SJSA1 (cell line): ENCODE data around the gene MRPL23. TPM values are rescaled to one million over a fixed set of nuclear protein-coding genes. Genes with fewer than 3 reads are reported as not detected.
A peak's percentile ranks its signal among the peaks of the same experiment; 100 is the strongest.

Source experiments
- DNase-seq, 2 experiments: peaks; one replicate each; pipeline ENCODE4 v3.0.0-alpha.2; 2015 to 2020; ENCODE audit warnings: low spot score in 2 of 2, low read depth in 1 of 2
- H3K27ac ChIP-seq: fragments of 250-450 bp; sonication (Bioruptor Pico); 2 replicates; pipeline ENCODE4 v1.5.1; 2020; ENCODE audit warnings: mild to moderate bottlenecking, moderate library complexity
- H3K27me3 ChIP-seq: fragments of 250-450 bp; sonication (Bioruptor Pico); replicated peaks from 2 replicates; pipeline ENCODE4 v1.5.1; 2020; ENCODE audit warnings: mild to moderate bottlenecking, moderate library complexity
- H3K36me3 ChIP-seq: fragments of 250-450 bp; sonication (Bioruptor Pico); 2 replicates; pipeline ENCODE4 v1.5.1; 2020; ENCODE audit warnings: mild to moderate bottlenecking
- H3K4me1 ChIP-seq: fragments of 250-450 bp; sonication (Bioruptor Pico); replicated peaks from 2 replicates; pipeline ENCODE4 v1.6.1; 2021; ENCODE audit warnings: mild to moderate bottlenecking
- H3K4me3 ChIP-seq: fragments of 250-450 bp; sonication (Bioruptor Pico); 2 replicates; pipeline ENCODE4 v1.5.1; 2020; ENCODE audit warnings: mild to moderate bottlenecking
- H3K9me3 ChIP-seq: fragments of 250-450 bp; sonication (Bioruptor Pico); replicated peaks from 2 replicates; pipeline ENCODE4 v1.5.1; 2020; ENCODE audit warnings: mild to moderate bottlenecking
- total RNA-seq: library from RNA; depleted of rRNA; stranded (reverse); fragments of >200 nt; shearing (Covaris generic); gene quantifications from 2 replicates; pipeline ENCODE4 v1.2.3, GENCODE V29; 2014

Gene MRPL23
- total RNA-seq, 1 experiment from 2014 or later, result 244 TPM

DNA sequence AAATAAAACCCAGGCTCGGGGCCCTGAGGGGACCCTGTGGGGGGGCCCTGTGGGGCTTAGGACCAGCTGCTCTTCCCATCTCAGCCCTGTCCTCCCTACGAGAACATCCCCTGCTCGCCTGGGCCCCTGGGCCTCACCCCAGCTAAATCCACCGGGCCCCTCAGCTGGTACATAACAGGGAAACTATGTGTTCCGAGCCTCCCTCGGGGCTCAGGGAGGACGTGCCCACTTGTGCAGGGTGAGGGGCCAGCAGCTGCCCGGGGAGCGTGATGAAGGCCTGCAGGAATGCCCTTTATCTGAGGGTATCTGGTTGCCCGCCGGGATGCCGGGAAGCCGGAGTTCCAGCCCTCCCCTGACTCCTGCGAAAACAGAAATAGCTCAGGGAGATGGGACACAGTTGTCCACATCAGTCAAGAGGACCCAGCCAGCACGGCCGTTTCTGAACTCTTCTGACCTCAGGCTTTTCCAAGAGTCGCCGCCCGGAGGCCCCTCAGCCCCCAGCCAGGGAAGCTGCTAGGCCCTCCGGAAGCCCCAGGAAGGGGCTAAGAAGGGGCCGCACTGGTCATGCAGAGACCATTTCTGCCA, 20.6 kb downstream of the MRPL23 start:
- no peaks in the 10 kb centered on the region for H3K27me3 ChIP-seq
- H3K4me1 ChIP-seq, result no peaks in the 10 kb centered on the region
- no peak overlapping the region for H3K4me3 ChIP-seq
- H3K27ac ChIP-seq, result no peak overlapping the region
- no peak for DNase-seq
- no peaks in the 10 kb centered on the region for H3K36me3 ChIP-seq
- H3K9me3 ChIP-seq, result no peaks in the 10 kb centered on the region

DNA sequence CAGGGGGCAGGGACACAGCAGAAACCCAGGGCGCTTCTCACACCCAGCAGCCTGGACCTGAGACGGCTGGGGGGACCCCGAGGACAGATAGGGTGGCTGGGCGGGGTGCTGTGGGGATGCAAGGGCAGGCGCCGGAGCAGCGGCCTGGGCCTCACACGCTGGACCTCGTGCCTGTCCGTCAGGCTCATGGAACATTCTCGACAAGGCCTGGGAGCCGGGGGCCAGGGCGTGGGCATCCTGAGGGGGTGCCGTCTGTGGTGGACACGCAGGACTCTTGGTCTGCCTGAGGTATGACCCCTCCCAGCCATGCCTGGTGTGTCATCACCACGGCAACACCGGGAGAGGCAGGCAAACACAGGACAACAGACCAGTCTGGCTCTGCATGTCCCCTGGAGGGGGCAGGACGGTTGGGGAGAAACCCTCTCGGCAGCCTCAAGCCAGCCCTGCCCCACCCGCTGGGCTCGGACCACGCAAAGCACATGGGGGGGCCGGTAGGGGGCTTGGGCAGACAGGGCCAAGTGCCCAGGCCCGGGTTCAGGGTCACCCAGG, 21.4 kb downstream of the MRPL23 start:
- Histone ChIP-seq H3K36me3 (no peaks in the 10 kb centered on the region), H3K4me3 (no peak overlapping the region), H3K4me1 (no peaks in the 10 kb centered on the region), H3K27ac (no peak overlapping the region), H3K27me3 (no peaks in the 10 kb centered on the region), H3K9me3 (no peaks in the 10 kb centered on the region)
- DNase-seq, result peak in 1 of 2 experiments; percentile 16

DNA sequence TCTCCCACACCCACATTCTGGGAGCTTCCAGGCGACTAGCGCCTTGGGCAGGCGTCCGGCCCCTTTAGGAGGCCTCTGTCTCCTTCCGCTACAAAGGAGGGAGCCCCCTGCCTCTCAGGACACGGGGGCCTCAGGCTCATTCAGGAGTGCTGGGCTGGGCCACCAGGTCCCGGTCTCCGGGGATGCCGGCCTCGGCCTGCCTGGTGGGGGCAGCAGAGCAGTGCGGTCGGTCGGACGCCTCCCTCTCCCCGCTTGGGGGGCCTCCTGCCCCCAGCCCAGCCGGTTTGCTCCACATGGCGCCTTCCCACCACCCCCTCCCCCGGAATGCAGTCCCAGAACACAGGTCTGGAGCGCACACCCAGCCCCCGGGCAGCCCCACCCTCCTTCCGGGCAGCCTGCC, 21.9 kb downstream of the MRPL23 start:
- Histone ChIP-seq H3K36me3 (no peaks in the 10 kb centered on the region), H3K9me3 (no peaks in the 10 kb centered on the region), H3K27me3 (no peaks in the 10 kb centered on the region), H3K27ac (no peak overlapping the region), H3K4me3 (no peak overlapping the region), H3K4me1 (no peaks in the 10 kb centered on the region)
- DNase-seq, result no peak

DNA sequence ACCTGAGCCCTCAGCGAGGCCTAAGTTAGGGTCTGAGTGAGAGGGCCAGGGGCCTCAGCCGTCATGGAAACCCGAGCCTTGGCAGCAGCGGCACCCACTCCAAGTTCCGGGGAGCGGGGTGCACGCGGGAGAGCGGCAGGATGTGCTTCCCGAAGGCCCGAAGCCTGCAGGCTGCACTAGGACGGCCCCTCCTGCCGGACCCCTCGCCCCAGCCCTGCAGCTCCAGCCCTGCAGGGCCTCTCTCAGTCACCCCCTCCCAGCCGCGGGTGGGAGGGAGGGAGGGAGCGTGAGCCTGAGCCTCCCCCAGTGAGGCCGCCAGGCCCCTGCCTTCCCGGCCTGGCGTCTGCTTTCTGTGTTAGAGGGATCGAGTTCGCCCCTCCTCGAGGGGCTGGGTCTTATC, 22.6 kb downstream of the MRPL23 start:
- H3K36me3 ChIP-seq, result no peaks in the 10 kb centered on the region
- no peaks in the 10 kb centered on the region for H3K9me3 ChIP-seq
- H3K4me1 ChIP-seq, result no peaks in the 10 kb centered on the region
- H3K27me3 ChIP-seq, result no peaks in the 10 kb centered on the region
- no peak for DNase-seq
- no peak overlapping the region for H3K4me3 ChIP-seq
- H3K27ac ChIP-seq, result no peak overlapping the region

DNA sequence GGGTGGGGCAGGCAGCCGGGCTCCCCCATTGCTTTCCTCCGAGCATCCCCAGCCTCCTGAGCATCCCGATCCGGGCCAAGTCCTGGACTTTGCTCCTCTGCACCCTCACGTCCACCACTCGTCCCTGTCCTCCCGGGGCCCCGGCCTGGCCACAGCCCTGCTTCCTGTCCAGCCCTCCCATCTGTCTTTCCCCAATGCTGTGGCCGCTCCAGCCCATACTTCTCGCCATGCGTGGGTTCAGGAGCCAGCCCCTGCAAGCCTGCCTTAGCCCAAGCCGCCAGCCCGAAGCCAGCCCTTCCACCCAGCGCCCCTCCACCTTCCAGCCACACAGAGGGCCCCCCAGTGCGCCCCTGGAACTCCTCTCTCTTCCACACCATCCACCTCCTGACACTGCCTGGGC, 23.8 kb downstream of the MRPL23 start:
- no peaks in the 10 kb centered on the region for H3K4me1 ChIP-seq
- no peaks in the 10 kb centered on the region for H3K9me3 ChIP-seq
- H3K27ac ChIP-seq, result no peak overlapping the region
- DNase-seq, result peak in 1 of 2 experiments; percentile 40
- no peaks in the 10 kb centered on the region for H3K27me3 ChIP-seq
- no peaks in the 10 kb centered on the region for H3K36me3 ChIP-seq
- no peak overlapping the region for H3K4me3 ChIP-seq

DNA sequence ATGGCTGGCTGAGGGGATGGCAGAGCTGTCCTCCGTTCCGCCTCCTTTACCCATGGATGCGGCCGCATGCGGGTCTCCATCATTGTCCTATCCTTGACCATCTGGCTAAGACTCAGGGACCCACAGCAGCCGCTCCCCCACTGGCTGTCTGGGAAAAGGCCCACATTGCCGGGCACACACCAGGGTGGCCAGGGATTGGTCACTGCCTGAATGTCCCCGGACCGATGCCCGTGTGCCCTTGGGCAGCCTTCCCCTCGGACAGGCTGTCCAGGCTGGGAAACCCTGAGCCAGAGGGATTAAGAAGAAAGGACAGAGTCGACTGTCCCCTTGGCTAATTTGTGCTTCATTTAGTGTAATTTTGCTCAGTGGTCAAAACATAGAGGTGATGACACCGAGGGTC, 28.1 kb downstream of the MRPL23 start:
- Histone ChIP-seq H3K27me3 (no peaks in the 10 kb centered on the region), H3K27ac (no peak overlapping the region), H3K4me3 (no peak overlapping the region), H3K4me1 (no peaks in the 10 kb centered on the region), H3K9me3 (no peaks in the 10 kb centered on the region), H3K36me3 (no peaks in the 10 kb centered on the region)
- DNase-seq, result no peak

DNA sequence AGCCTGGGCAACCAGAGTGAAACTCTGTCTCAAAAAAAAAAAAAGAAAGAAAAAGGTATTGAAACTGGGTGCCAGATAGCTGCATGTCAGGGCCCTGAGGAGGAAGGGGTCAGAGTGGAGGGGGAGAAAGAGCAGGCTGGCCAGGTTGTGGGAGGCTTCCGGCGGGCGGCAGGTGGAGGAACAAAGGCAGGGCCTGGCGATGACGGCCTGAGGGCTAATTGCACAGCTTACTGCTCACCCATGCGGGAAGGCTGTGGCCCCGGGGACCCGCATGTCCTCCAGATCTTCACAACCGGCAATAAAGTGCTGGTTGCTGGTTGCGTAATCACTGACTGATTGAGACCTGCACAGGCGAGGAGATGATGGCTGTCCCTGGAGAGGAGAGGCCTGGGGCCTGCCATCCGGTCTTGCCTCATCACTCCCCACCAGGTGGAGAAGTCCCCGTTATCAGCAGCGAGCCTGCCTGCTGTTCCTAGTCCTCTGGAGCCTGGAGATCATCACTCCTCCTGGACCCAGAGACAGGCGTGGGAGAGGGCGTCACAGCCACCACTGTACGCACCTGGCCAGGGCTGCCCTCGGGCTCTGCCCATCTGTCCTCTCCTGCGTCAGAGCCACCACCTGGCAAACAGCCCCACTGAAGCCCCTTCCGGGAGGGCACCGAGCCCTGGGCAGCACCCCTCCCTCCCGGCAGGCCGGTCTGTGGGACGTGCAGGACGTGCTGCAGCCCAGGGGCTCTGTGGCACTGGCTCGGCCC, 31.8 kb downstream of the MRPL23 start:
- Histone ChIP-seq H3K4me1 (no peaks in the 10 kb centered on the region), H3K4me3 (no peak overlapping the region)

DNA sequence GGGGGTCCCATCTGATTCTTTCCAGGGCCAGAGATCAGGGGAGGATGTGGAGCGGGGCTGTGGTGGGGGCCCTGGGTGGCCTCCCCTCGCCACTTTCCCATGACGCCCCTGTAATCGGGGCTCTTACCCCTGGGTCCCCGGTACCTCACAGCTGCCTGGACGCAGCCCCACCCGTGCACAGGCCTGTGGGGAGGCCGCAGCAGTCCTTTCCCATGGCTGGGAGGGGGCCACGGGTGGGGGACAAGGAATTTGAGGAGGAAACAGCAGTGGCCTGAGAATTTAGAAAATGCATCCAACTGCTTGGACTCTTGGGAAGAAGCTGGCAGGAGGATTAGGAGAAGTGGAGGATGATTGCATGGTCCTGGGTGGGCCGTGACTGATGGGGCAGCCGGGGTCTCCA, 32.5 kb downstream of the MRPL23 start:
- no peak for DNase-seq
- no peaks in the 10 kb centered on the region for H3K9me3 ChIP-seq
- H3K27ac ChIP-seq, result no peak overlapping the region
- H3K36me3 ChIP-seq, result no peaks in the 10 kb centered on the region
- H3K4me3 ChIP-seq, result no peak overlapping the region
- H3K27me3 ChIP-seq, result no peaks in the 10 kb centered on the region
- H3K4me1 ChIP-seq, result no peaks in the 10 kb centered on the region

More for the DNA sequence above, 31.8 kb downstream of the MRPL23 start:
- Histone ChIP-seq H3K9me3 (no peaks in the 10 kb centered on the region), H3K27me3 (no peaks in the 10 kb centered on the region), H3K27ac (no peak overlapping the region), H3K36me3 (no peaks in the 10 kb centered on the region)
- no peak for DNase-seq

DNA sequence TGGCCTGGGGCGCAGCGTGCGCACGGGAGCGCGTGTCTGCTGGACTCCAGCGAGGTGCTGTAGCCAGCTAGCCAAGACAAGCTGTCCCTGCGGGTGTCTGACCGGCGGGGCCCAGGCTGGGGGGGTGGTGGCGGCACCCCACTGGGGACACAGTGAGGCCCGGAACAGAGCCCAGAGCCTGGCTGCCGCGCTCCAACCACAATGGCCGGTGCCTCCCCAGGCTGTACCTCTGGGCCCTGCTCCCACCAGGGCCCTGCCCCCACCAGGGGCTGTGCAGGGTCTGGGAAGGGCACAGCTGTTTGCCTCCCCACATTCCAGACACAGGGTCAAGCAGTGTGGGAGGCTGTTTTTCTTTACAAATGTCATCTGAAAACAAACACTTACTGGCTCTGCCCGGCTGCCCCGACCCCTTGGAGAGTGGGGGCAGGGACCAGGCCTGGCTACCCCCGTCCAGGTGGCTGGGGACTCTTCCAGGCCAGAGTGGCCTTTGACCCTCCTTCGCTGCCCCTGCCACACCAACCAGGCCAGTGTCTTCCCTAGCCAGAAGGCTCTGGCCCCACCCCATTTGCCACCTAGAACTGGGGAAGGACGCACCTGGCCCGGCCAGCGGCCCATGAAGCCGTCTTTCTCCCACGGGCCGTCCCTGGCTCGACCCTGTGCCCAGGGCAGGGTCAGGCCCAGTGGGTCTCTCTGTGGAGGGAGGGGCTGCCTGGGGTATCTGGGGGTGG, 35.9 kb downstream of the MRPL23 start:
- Histone ChIP-seq H3K36me3 (no peaks in the 10 kb centered on the region), H3K27ac (no peak overlapping the region), H3K4me1 (no peaks in the 10 kb centered on the region), H3K27me3 (no peaks in the 10 kb centered on the region), H3K4me3 (no peak overlapping the region), H3K9me3 (no peaks in the 10 kb centered on the region)
- no peak for DNase-seq

DNA sequence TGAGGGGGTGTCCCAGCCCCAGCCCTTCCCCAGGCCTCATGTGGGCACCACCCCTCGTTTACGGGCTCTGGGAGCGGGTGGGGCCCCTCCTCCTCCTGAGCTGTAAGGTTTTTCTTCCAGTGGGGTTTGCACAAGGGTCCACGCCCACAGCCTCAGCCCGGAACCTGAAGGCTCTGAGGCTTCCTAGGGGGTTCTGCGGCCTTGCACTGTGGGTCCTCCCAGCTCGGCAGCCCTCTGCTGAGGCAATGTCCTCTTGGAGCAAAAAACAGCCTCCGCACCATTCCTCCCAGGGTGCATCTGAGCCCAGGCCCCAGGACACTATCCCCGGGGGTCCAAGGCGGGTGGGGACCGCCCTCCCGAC, 36.4 kb downstream of the MRPL23 start:
- H3K4me3 ChIP-seq, result no peak overlapping the region
- no peaks in the 10 kb centered on the region for H3K9me3 ChIP-seq
- DNase-seq, result no peak
- H3K36me3 ChIP-seq, result no peaks in the 10 kb centered on the region
- no peak overlapping the region for H3K27ac ChIP-seq
- H3K27me3 ChIP-seq, result no peaks in the 10 kb centered on the region
- no peaks in the 10 kb centered on the region for H3K4me1 ChIP-seq

DNA sequence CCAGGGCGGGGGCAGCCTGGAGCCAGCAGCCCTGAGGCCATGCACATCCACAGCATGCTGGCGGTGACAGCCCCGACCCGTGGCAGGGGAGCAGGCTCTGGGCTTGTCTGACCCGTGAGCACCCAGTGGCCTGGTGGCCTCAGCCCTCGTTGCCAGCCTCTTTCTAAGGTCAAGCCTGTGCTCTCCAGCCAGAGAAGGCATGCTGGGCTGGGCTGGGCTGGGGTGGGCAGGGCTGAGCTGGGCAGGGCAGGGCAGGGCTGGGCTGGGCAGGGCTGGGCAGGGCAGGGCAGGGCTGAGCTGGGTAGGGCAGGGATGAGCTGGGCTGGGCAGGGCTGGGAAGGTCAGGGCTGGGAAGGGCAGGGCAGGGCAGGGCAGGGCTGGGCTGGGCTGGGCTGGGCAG, 39.9 kb downstream of the MRPL23 start:
- H3K27ac ChIP-seq, result no peak overlapping the region
- no peak for DNase-seq
- no peaks in the 10 kb centered on the region for H3K36me3 ChIP-seq
- H3K4me3 ChIP-seq, result no peak overlapping the region
- no peaks in the 10 kb centered on the region for H3K9me3 ChIP-seq
- no peaks in the 10 kb centered on the region for H3K27me3 ChIP-seq
- no peaks in the 10 kb centered on the region for H3K4me1 ChIP-seq

DNA sequence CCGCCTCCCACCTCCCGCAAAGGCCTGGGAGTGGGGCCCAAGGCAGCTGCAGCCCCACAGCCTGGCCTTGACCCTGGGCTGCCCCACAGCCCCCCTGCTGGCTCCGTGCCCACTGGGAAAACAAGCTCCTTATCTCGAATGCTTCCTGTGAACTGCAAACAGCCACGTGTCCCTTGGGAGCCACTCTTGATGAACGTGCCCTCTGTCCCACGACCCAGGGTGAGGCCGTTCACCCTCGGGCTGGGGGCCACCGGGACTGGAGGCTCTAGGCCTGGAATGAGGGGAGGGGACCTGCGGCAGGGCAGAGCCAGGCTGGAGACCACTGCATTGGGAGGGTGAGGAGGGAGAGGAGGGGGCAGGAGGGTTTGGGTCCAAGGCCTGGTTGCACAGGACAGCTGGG, 41.0 kb downstream of the MRPL23 start:
- Histone ChIP-seq H3K9me3 (no peaks in the 10 kb centered on the region), H3K27me3 (no peaks in the 10 kb centered on the region), H3K27ac (no peak overlapping the region), H3K36me3 (no peaks in the 10 kb centered on the region), H3K4me3 (no peak overlapping the region), H3K4me1 (no peaks in the 10 kb centered on the region)
- no peak for DNase-seq

DNA sequence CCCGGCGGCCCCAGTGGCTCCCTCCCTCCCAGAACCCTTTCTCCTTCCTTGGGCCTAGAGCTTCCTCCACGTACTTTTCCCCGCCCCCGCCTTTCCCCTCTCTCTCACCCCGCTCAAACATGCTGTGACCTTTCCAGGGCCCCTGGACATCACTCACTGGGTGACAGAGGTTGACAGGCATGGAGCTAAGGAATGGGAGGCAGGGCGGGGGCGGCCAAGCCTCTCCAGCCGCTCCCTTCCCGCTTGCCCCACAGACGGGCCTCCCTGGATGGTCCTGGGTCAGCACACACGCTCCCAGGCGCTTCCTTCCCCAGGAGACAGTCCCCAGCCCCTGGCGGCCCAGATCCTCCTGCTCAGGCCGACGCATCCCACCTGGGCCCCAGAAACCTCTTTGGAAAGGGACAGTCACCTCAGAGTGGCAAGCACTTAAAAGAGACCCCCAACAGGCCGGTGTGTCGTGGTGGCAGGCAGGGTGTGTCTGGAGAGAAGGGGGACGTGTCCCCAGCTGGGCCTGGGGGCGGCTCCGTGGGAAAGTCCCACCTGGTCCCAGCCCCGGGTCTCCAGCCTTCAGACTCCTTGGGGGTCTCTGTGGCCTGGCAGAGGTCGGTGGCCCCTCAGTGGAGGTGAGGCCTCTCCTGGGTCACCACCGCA, 41.7 kb downstream of the MRPL23 start:
- Histone ChIP-seq H3K27ac (no peak overlapping the region), H3K27me3 (no peaks in the 10 kb centered on the region), H3K4me1 (no peaks in the 10 kb centered on the region), H3K36me3 (no peaks in the 10 kb centered on the region), H3K4me3 (no peak overlapping the region), H3K9me3 (no peaks in the 10 kb centered on the region)
- DNase-seq, result peak in 1 of 2 experiments; percentile 18

DNA sequence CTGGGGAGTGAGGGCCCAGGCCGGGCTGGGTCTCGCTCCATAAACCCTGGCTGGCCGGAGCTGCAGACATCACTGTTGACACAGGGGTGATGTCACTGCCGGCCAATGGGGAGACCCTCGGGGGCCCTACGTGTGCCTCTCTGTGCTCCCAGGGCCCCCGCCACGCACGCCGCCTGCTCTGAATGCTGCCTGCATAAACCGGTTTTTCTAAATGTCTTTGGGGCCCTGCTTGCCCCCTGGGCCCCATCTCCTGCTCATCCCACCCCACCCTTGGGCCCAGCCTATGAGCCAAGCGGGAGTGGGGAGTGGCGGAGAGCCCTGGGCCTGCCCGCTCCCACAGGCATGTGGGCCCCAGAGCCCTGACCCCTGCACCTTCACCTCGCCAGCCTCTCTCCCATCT, 42.8 kb downstream of the MRPL23 start:
- Histone ChIP-seq H3K27me3 (no peaks in the 10 kb centered on the region), H3K4me3 (no peak overlapping the region), H3K4me1 (no peaks in the 10 kb centered on the region), H3K9me3 (no peaks in the 10 kb centered on the region), H3K36me3 (no peaks in the 10 kb centered on the region), H3K27ac (no peak overlapping the region)
- no peak for DNase-seq
